Measurements from ENCODE around the gene PLGRKT.
"Not testable (repeated sequence)": the region's sequence is repeated elsewhere in the genome, so short reads cannot be mapped to it uniquely, and the experiment has no call there.

Gene PLGRKT, protein sequence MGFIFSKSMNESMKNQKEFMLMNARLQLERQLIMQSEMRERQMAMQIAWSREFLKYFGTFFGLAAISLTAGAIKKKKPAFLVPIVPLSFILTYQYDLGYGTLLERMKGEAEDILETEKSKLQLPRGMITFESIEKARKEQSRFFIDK

DNA sequence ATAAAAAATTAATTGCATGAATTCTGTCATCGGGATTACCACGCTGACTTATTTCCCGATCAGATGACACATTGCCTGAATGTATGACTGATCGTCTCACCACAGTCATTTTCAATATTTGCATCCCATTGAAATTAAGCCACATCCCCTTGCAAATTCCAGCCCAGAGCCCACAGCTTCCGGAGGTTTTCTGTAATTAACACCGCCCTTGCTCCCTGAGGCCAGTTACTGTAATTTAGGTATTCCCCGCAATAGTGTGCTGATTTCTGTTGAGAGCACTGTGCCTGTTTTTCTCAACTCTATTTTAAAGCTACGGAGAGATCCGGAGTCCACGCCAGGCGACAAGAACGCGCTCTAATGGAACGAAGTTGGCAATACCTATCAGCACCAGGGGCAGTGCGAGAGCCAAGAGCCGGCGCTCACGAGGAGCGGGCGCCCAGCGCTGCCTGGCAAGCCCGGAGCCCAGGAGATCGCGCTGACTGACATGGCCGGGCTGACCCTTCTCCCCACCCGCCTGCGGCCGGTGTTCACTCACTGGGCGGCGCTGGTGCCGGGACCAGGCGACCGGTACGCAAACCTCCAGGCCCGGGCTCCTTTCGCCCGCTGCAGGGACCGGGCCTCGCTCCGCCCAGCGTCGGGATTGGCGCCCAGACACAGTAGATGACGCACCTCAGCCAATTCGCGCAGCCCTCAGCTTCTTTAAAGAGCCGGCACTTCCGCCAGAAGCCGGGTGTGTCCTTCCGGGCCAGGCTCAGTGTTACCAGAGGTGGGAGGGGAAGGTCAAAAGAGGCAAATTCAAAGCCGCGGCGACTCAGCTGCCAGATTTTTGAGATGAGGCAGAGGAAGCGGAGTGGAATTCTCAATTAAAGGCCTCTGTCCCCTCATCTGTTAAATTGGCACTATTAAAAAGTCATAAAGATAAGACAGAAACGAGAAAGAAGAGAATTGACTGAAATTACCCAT, at the start of gene PLGRKT:
Gene PLGRKT (minus strand): TSS at position 672 of the 963 bp plus-strand sequence. CDS start 5,948 bp downstream, outside the sequence.
- DNase-seq (ENCODE audit: low read depth): peak; percentile 90

DNA sequence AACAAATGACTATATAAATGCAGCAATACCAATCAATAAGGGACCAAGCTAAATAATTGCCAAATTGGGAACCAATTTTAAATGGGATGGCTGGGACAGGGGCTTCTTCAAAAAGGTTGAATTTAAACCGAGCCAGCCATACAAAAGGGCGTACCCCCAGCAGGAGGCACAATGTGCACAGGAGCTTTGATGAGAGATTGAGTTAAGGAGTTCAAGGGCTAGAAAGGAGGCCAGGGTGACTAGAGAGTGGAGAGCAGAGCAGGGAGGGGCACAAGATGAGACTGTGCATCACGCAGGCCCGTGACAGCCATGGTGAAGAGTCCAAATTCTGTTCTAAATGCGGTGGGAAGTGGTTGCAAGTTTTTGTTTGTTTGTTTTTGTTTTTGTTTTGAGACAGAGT, 49.3 kb upstream of the PLGRKT start:
- no peak for DNase-seq (ENCODE audit: low read depth)

DNA sequence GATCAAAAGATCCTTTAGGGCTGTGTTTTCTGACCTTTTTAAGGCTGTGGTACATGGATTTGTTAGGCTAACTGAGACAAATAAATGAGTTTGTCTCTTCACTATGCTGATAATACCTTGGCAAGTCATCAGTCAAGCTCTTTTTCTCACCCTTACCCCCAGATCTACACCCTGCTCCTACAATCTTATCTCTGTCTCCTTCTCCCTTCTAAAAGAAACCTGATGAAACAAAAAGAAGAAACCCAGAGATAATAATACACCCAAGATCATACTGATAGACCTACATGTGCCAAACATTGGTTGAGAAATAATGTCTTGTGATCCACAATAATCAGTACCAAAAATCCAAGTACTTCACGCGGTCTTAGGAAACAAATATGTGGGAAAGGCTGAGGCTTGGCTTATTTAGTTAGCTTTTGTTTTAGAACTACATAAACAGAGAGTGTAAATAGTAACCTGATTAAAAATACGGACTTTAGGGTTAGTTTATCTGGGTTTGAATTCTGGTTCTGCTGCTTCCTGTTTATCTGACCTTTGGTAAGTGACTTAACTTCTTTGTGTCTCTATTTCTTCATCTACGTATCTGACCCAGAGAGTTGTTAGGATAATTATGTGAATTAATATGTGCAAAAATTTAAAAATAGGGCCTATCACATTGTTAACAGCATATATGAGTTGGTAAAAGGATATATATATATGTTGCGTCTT, 47.8 kb upstream of the PLGRKT start:
- no peak for DNase-seq (ENCODE audit: low read depth)

DNA sequence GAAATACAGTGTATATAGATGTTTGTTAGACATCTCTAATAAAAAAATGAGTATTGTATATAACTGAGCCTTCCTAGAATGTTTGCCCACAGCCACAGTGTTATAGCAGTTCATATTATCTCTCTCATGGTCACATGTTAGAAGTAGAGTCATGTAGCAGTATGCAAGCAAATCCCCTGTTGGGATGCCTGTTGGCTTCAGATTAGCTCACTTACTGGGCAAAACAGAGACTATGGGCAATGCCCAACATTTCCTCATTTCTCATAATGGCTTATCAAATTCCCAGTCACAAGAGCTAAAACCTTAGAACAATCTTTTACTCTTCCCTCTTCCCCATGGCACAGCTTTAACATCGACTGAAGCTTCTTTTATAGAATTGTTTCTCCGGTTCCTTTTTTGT, 45.6 kb upstream of the PLGRKT start:
- no peak for DNase-seq (ENCODE audit: low read depth)

DNA sequence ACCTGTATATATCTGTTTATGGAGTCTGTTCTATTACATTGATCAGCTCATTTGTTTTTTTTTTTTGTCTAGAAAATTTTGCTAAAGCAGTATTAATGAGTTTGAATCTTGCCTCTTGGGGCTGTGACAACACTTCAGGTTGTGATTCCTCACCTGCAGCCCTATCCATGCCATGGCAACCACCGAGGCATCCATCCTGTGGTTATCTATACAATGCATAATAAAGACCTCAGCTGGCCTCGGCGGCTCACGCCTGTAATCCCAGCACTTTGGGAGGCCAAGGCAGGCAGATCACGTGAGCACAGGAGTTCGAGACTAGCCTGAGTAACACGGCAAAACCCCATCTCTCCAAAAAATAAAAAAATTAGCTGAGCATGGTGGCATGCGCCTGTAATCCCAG, 44.5 kb upstream of the PLGRKT start:
- DNase-seq (ENCODE audit: low read depth): no peak

DNA sequence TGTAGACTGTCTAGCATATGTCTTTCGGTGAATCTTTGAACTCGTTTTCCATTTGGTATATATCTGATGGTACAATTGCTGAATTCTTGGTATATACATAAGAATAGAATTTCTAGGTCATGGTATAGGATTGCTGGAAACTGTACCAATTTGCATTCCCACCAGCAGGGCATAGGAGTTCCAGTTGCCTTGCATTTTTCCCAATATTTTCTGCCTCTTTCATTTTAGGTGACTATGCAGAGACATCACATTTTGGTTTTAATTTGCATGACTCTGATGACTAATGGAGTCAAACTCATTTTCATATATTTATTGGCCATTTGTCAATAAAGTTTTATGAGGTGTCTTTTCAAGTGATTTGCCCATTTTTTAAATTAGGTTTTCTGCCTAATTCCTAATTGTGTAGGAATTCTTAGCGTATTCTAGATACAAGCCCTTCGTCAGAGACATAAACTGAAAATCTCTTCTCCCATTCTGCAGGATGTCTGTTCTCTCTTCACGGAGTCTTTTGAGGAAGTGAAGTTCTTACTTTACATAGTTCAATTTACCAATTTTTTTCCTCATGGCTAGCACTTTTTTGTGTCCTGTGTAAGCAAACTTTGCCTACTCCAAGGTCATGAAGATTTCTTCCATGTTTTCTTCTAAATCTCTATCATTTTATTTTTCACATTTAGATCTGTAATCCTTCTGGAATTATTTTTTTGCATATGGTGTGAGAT, 43.8 kb upstream of the PLGRKT start:
- no peak for DNase-seq (ENCODE audit: low read depth)

DNA sequence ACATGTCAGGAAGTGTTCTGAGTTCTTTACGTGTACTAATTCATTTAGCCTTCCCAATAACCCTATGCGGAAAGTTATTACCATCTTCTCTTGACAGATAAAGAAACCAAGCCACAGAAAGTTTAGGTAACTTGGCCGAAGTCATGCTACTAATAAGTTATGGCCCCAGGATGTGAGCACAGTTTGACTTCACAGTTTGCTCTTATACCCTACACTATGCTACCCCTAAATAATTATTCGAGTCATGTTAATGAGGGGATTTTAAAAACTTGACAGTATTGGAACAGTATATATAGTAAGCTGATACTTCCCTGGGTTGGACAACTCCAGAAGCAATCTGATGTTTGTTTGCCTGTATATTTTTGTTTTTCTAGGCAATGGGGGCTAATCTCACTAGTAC, 43.2 kb upstream of the PLGRKT start:
- no peak for DNase-seq (ENCODE audit: low read depth)

DNA sequence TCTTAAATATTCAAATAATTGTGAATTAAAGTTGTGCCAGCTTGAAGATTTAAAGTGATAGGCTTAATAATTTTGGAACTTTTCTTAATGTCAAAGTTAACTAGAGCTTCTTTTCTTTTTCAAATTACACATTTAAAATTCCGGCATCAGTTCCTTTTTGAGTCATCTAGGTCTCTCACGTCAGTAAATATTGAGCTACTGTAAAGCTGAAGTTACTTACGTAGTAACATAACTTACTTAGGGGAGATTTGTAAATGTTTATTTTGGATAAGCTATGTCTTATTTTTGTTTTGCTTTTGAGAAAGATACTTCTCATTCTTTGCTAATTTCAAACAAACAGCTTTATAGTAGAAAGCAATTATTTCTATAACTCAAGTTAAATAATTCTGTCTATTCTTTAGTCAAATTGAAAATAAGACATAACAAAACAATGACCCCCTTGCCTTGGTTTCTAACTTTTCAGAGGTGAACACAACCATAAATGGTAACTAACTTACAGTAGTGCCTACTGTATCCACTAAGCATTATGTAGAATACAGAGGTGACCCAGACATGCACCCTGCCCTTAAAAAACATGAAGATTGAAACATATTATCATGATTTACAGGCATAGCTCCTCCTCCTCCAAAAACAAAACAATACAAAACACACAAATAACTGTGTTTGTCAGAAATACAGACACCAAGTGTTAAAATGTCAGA, 42.4 kb upstream of the PLGRKT start:
- no peak for DNase-seq (ENCODE audit: low read depth)

DNA sequence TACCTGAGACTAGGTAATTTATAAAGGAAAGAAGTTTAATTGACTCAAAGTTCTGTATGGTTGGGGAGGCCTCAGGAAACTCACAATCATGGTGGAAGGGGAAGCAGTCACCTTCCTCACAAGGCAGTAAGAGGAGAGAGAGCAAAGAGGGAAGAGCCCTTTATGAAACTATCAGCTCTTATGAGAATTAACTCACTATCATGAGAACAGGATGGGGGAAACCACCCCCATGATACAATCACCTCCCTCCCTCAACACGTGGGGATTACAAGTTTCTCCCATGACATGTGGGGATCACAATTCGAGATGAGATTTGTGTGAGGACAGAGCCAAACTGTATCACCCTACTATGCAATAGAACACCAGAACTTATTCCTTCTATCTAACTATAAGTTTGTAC, 40.5 kb upstream of the PLGRKT start:
- no peak for DNase-seq (ENCODE audit: low read depth)

DNA sequence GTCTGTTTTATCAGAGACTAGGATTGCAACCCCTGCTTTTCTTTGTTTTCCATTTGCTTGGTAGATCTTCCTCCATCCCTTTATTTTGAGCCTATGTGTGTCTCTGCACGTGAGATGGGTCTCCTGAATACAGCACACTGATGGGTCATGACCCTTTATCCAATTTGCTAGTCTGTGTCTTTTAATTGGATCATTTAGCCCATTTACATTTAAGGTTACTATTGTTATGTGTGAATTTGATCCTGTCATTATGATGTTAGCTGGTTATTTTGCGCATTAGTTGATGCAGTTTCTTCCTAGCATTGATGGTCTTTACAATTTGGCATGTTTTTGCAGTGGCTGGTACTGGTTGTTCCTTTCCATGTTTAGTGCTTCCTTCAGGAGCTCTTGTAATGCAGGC, 37.9 kb upstream of the PLGRKT start:
- not testable (repeated sequence) for DNase-seq (ENCODE audit: low read depth)

DNA sequence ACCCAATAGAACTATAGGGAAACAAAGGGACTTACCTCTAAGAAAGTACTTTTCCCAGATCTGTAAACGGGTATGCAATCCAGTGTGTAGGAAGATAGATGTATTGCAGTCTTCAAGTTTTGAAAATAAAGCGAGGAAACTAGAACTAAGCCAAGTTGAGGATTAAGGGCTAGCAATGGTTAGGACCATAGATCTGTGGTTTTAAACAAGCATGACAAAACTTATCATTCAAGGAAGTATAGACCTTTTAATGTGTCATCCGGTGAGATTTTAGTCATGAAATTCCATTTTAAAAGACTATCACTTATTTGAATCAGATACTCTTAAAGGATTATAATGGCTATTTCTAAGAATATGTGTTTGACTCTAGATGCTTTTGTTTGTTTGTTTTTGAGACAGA, 33.1 kb upstream of the PLGRKT start:
- DNase-seq (ENCODE audit: low read depth): no peak

DNA sequence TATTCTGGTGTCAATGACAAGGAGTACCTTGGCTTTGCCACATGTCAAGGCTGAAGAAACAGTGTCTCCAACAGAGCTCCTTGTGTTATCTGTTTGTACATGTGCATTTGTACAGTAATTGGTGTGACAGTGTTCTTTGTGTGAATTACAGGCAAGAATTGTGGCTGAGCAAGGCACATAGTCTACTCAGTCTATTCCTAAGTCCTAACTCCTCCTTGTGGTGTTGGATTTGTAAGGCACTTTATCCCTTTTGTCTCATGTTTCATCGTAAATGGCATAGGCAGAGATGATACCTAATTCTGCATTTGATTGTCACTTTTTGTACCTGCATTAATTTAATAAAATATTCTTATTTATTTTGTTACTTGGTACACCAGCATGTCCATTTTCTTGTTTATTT, 32.4 kb upstream of the PLGRKT start:
- no peak for DNase-seq (ENCODE audit: low read depth)

DNA sequence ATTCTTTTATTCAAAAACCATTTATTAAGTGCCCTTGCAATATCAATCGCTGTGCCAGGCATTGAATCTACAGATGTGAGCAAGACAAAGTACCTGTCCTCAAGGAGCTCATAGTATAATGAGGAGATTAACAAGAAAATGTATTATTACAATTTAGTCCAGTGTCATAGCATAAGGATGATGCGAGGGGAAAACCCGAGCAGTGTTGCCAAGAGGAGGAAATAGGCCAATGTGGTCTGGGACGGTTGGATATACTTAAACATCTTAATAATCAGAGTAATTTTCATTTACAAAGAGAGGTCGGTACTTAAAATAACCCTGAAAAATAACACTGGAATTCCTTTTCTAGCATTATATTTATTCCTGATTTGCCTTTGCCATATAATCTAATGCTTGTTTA, 31.1 kb upstream of the PLGRKT start:
- no peak for DNase-seq (ENCODE audit: low read depth)

DNA sequence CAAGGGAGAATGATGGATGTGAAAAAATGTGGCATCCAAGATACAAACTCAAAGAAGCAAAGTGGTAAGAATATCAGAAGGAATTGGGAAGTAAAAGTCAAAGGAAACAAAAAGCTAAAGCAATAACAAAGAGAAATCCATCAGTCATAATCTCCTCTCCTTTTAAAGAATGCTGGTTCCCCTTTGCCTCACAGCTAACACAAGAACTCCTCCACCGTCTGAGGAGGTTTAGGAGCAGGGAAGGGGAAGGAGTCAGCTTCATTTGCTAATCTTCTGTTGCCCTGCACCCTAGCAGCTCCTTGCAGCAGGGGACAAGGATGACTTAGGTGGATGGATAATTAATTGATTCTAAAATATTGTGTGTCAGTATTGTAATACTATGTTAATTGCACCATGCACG, 29.0 kb upstream of the PLGRKT start:
- no peak for DNase-seq (ENCODE audit: low read depth)

DNA sequence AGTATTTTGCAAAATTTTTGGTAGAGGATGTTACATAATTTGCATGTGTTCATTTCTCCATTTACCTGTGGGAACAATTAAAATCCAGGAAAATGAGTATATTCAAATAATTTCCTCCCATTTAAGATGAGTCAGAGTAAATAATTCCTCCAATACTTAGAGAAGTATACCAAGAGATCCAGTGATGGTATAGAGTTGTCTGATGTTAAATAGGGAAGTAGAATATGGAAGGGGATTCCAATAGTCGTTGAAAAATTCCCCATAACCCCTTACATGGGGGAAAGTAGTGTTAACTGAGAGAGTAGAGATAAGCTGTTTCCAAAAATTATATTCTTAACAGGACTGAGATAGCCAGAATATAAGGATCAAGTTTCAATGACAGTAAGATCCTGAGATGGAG, 28.3 kb upstream of the PLGRKT start:
- DNase-seq (ENCODE audit: low read depth): no peak

DNA sequence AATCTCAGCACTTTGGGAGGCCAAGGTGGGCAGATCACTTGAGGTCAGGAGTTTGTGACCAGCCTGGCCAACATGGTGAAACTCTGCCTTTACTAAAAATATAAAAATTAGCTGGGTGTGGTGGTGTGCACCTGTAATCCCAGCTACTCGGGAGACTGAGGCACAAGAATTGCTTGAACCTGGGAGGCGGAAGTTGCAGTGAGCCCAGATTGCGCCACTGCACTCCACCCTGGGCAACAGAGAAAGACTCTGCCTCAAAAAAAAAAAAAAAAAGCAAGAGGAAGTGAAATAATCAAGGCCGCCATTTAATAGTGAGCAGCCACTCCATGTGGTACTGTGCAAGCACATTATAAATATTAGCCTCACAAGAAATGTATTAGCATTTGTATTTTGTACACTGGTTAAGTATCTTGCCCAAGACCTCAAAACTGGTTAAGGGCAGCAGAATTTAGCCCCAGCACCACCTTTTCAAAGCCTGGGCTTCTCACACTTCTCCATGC, 27.2 kb upstream of the PLGRKT start:
- DNase-seq (ENCODE audit: low read depth): not testable (repeated sequence)

DNA sequence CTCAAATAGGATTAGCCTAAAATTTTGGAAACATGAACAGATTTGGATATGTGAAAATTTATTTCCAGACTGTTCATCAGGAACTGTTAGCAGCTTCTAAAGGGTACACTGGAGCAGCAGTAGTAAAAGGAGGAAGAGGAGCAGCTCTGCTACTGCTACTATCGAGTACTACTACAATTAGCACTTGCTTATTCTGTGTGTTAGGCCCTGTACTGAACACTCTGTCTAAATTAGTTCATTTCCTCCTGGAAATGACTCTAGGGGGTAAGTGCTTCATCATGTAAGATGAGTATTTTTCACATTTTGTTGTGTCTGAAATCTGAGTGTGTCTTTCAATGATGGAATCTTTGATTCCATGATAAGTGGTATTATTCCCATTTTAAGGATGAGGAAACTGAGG, 22.4 kb upstream of the PLGRKT start:
- DNase-seq (ENCODE audit: low read depth): no peak

DNA sequence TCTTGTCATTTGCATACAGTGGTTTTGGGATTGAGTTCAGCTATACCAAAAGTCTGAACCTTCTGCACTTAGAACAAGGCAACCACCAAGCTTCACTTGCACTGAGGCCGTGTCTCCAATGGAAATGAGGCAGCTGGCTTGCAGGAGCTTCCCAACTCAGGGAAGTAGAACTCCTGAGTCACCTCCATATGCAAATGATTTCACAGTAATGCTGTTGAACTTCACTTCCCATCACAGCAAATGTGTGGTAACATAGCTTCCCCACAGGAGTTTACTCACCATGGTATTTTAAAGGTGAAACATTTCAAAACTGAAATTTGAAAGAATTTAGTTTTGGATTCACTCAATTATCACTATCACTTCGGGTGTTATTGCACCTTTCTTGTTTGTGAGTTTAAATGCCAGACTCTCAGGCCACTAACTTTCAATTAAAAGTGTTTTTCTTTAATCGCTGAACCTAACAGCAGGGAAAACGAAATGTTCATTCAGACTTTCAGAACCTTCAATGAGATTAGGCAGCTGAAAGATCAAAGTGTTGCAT, 21.6 kb upstream of the PLGRKT start:
- no peak for DNase-seq (ENCODE audit: low read depth)

DNA sequence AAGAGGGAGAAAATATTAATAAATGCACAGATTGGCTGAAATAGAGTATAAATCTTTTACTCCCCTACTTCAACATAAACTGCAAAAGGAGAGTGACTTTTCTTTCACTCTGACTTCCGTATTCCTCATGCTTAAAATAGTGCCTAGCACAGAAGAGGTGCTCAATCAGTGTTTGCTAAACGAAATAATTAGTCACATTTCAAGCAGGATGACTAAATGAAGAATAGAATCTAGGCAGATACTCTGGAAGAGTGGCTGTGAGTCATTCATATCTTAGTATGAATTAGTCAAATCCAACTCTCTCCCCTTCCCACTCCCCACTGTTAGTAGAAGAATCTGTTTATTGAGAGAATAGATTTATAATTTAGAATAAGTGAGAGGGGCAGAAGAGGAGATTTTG, 17.5 kb upstream of the PLGRKT start:
- DNase-seq (ENCODE audit: low read depth): peak; percentile 37

DNA sequence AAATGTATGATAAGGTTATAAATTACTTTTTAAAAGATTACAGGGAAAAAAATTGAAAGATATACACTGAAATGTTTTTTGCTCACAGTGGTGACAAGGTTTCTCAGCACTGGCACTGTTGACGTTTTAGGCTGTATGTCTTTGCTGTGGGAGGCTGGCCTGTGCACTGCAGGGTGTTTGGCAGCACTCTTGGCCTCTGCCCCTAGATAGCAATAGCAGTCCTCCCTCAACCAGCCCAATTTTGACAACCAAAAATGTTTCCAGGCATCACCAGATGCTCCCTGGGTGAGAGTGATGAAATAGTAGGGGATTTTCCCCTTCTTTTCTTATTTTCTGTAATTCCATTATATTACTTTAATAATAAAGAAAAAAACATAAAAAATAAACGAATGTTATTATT, 15.9 kb upstream of the PLGRKT start:
- DNase-seq (ENCODE audit: low read depth): no peak

DNA sequence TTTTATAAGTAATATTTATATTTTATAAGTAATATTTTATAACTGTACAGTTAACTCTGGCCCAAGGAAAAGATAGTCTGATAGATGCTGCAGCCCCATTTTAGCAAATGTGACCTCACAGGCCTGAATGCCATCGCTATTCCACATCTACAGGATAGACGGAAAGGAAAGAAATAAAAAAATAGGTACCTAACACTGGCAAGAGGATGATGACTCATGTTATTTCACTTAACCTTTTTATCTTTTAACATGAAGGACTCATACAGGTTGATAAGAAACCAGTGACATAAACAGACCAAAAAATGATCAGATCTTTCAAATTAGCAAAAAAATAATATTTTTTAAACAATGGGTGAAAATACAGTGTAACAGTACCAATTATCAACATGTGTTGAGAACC, 15.3 kb upstream of the PLGRKT start:
- DNase-seq (ENCODE audit: low read depth): no peak
